ENCODE measurements around the gene AGPAT3.

The AGPAT3 gene

GRCh38 chr21:43865540-43866259, 677 bp downstream of the AGPAT3 start:
- DNase-seq (ENCODE audit: low spot score), result peak; percentile 47

- peak; percentile 16 for DNase-seq (ENCODE audit: low spot score)
Measured at GRCh38 chr21:43866260-43866629, 1.2 kb downstream of the AGPAT3 start.

- DNase-seq (ENCODE audit: low spot score), result peak; percentile 59
Measured at GRCh38 chr21:43866659-43867331, 1.8 kb downstream of the AGPAT3 start.

- no peak for DNase-seq (ENCODE audit: low spot score)
Measured at GRCh38 chr21:43867332-43867703, 2.3 kb downstream of the AGPAT3 start.

GRCh38 chr21:43867948-43868347, 2.9 kb downstream of the AGPAT3 start:
- no peak for DNase-seq (ENCODE audit: low spot score)

- DNase-seq (ENCODE audit: low spot score), result no peak
Measured at GRCh38 chr21:43868461-43868860, 3.4 kb downstream of the AGPAT3 start.

- no peak for DNase-seq (ENCODE audit: low spot score)
Measured at GRCh38 chr21:43869486-43870325, 4.7 kb downstream of the AGPAT3 start.

- no peak for DNase-seq (ENCODE audit: low spot score)
Measured at GRCh38 chr21:43871487-43871886, 6.5 kb downstream of the AGPAT3 start.

- DNase-seq (ENCODE audit: low spot score), result no peak
Measured at GRCh38 chr21:43872531-43873197, 7.6 kb downstream of the AGPAT3 start.

- no peak for DNase-seq (ENCODE audit: low spot score)
Measured at GRCh38 chr21:43873673-43874072, 8.7 kb downstream of the AGPAT3 start.

- DNase-seq (ENCODE audit: low spot score), result no peak
Measured at GRCh38 chr21:43874085-43874805, 9.2 kb downstream of the AGPAT3 start.

GRCh38 chr21:43876605-43877004, 11.6 kb downstream of the AGPAT3 start:
- no peak for DNase-seq (ENCODE audit: low spot score)

- DNase-seq (ENCODE audit: low spot score), result no peak
Measured at GRCh38 chr21:43877936-43878575, 13.0 kb downstream of the AGPAT3 start.

- DNase-seq (ENCODE audit: low spot score), result no peak
Measured at GRCh38 chr21:43879348-43880110, 14.5 kb downstream of the AGPAT3 start.

- DNase-seq (ENCODE audit: low spot score), result no peak
Measured at GRCh38 chr21:43880111-43880985, 15.3 kb downstream of the AGPAT3 start.

- peak; percentile 27 for DNase-seq (ENCODE audit: low spot score)
Measured at GRCh38 chr21:43881283-43881682, 16.3 kb downstream of the AGPAT3 start.

- no peak for DNase-seq (ENCODE audit: low spot score)
Measured at GRCh38 chr21:43881935-43882334, 16.9 kb downstream of the AGPAT3 start.

- DNase-seq (ENCODE audit: low spot score), result no peak
Measured at GRCh38 chr21:43882952-43883545, 18.0 kb downstream of the AGPAT3 start.

All from CD4-positive, alpha-beta T cell treated with Interleukin-15 for 4 hours (primary cell).